GM12874 (cell line): ENCODE measurements around the gene CCL19.

Source experiments
- CTCF ChIP-seq: IDR thresholded peaks from 2 replicates; pipeline ENCODE4 v1.5.1; 2011; ENCODE audit warnings: low read depth, mild to moderate bottlenecking, control low read depth, low read length, moderate library complexity; ENCODE audit not compliant: insufficient read depth

The CCL19 gene

DNA sequence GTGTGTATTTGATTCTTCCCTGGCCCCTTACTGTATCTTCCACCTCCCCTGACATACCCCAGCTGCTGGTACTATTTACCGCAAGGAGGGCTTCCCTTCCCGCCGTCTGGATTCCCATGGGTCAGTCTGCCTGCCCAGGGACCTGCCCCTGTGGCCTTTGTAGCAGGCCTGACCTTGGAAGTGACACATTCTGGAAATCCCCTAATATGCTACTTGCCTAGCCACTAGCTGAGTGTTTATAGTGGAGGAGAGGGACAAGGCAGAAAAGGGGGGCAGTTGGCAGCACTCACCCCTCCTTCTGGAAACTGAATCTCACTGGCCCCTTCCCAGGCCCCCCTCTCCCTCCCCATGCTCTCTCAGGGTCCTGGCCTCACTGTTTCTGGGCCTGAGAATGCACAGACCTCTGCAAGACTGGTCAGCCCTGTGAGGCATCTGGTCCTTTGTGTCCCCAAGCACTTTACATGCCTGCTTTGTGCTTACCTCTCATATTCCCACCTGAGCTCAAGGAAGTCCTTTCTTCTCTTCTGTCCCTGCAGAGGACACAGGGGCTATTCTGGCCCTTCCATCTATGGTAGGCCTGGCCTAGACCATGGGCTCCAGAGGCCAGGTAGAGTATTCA lies 27.0 kb upstream of the CCL19 start:
- no peak for TF ChIP-seq CTCF

DNA sequence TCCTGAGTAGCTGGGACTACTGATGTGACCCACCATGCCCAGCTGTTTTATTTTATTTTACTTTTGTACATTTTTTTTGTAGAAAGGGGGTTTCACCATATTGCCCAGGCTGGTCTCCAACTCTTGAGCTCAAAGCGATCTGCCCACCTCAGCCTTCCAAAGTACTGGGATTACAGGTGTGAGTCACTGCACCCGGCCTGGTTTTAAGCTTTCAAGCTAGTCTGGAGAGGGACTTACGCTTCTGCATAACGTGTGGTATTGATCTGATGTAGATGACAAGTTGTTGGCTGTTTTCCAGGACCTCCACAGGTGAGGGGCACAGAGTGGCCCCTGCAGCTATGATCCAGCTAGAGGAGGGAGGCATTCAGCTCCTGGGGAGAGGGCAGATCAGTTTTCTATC lies 25.6 kb upstream of the CCL19 start:
- TF ChIP-seq CTCF, result no peak

GRCh38 chr9:34715639-34716215 lies 24.7 kb upstream of the CCL19 start:
- no peak for TF ChIP-seq CTCF

GRCh38 chr9:34714007-34714406 lies 22.9 kb upstream of the CCL19 start:
- TF ChIP-seq CTCF, result no peak

DNA sequence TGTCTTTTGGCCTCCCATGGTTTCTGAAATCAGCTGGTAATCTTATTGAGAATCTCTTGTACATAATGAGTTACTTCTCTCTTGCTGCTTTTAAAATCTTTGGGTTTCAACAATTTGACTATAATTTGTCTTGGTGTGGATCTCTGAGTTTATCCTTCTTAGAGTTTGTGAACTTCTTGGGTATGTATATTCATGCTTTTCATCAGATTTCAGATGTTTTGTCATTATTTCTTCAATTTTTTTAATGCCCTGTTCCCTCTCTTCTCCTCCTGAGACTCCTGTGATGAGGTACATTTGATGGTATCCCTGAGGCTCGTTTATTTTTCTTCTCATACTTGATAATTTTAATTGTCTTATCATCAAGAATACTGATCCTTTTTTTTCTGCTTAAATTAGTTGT lies 21.1 kb upstream of the CCL19 start:
- no peak for TF ChIP-seq CTCF

- no peak for TF ChIP-seq CTCF
Observed at GRCh38 chr9:34710023-34710422, 18.9 kb upstream of the CCL19 start, which contains the start of gene CCL21. TSS of gene CCL21 (minus strand) at chr9:34710136. CDS start at chr9:34710066, 70 bp downstream.

DNA sequence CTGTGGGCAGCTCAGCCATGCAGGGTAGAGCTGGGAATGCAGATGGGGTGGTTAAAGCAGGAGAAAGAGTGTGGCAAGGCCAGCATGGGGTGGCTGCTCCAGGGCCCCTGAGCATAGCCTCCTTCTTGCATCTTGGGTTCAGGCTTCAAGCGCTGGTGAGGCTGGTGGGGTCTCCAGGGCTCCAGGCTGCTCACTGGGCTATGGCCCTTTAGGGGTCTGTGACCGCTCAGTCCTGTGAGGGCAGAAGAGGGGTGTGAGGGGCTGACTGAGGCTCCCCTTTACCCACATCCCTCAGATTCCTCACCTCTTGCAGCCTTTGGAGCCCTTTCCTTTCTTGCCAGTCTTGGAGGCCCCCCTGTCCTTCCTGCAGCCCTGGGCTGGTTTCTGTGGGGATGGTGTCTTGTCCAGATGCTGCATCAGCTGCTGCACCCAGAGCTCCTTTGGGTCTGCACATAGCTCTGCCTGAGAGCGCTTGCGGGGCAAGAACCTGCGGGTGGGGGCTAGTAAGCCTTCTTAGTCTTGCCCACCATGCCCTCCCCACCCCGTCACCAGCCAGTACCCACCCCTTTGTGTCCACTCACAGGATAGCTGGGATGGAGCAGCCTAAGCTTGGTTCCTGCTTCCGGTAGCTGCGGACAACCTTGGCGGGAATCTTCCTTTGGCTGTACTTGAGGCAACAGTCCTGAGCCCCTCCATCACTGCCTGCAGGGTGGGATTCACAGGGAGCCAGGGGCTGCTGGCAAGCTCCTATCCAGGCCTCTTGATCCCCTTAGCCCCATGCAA lies 18.3 kb upstream of the CCL19 start:
- no peak for TF ChIP-seq CTCF
